HEK293 (cell line): ENCODE data around the gene RDM1.

Experiments
- BCL11A ChIP-seq: fragments of 450-650 bp; formaldehyde crosslinking; IDR thresholded peaks from 2 replicates; pipeline ENCODE4 v1.5.1; 2016; ENCODE audit warnings: low read depth, missing biosample characterization, missing genetic modification characterization
- FEZF1 ChIP-seq: fragments of 450-650 bp; formaldehyde crosslinking; IDR thresholded peaks from 2 replicates; pipeline ENCODE4 v1.5.1; 2016; ENCODE audit warnings: missing biosample characterization, missing genetic modification characterization
- GLIS2 ChIP-seq: fragments of 450-650 bp; formaldehyde crosslinking; IDR thresholded peaks from 2 replicates; pipeline ENCODE4 v1.5.1; 2016; ENCODE audit warnings: missing biosample characterization, missing genetic modification characterization
- MYNN ChIP-seq: fragments of 450-650 bp; formaldehyde crosslinking; IDR thresholded peaks from 2 replicates; pipeline ENCODE4 v1.5.1; 2016; ENCODE audit warnings: missing biosample characterization, missing genetic modification characterization, borderline replicate concordance
- SCRT2 ChIP-seq: fragments of 450-650 bp; formaldehyde crosslinking; IDR thresholded peaks from 2 replicates; pipeline ENCODE4 v1.5.1; 2016; ENCODE audit warnings: missing biosample characterization, missing genetic modification characterization
- YY1 ChIP-seq: fragments of 450-650 bp; formaldehyde crosslinking; IDR thresholded peaks from 2 replicates; pipeline ENCODE4 v1.5.1; 2018; ENCODE audit warnings: missing biosample characterization, missing genetic modification characterization
- ZBTB20 ChIP-seq: fragments of 450-650 bp; formaldehyde crosslinking; IDR thresholded peaks from 2 replicates; pipeline ENCODE4 v1.5.1; 2016; ENCODE audit warnings: missing biosample characterization, missing genetic modification characterization
- ZNF169 ChIP-seq: fragments of 450-650 bp; formaldehyde crosslinking; IDR thresholded peaks from 2 replicates; pipeline ENCODE4 v1.5.1; 2016; ENCODE audit warnings: missing biosample characterization, missing genetic modification characterization
- ZNF354C ChIP-seq: fragments of 450-650 bp; formaldehyde crosslinking; IDR thresholded peaks from 2 replicates; pipeline ENCODE4 v1.5.1; 2016; ENCODE audit warnings: missing biosample characterization, missing genetic modification characterization, low read depth, borderline replicate concordance
- ZNF366 ChIP-seq: fragments of 450-650 bp; formaldehyde crosslinking; conservative IDR thresholded peaks from 2 replicates; pipeline ENCODE4 v1.5.1; 2016; ENCODE audit warnings: missing biosample characterization, missing genetic modification characterization
- ZNF555 ChIP-seq: fragments of 450-650 bp; formaldehyde crosslinking; conservative IDR thresholded peaks from 2 replicates; pipeline ENCODE4 v1.5.1; 2017; ENCODE audit warnings: missing biosample characterization, mild to moderate bottlenecking, missing genetic modification characterization, inconsistent platforms
- ZNF585B ChIP-seq: fragments of 450-650 bp; formaldehyde crosslinking; IDR thresholded peaks from 2 replicates; pipeline ENCODE4 v1.5.1; 2016; ENCODE audit warnings: missing biosample characterization, missing genetic modification characterization
- ZNF623 ChIP-seq: fragments of 450-650 bp; formaldehyde crosslinking; IDR thresholded peaks from 2 replicates; pipeline ENCODE4 v1.5.1; 2016; ENCODE audit warnings: missing biosample characterization, missing genetic modification characterization
- ZNF776 ChIP-seq: fragments of 450-650 bp; formaldehyde crosslinking; IDR thresholded peaks from 2 replicates; pipeline ENCODE4 v1.5.0; 2017; ENCODE audit warnings: missing biosample characterization, missing genetic modification characterization, borderline replicate concordance
- ZNF830 ChIP-seq: fragments of 450-650 bp; IDR thresholded peaks from 2 replicates; pipeline ENCODE4 v1.5.0; 2018; ENCODE audit warnings: missing biosample characterization, missing genetic modification characterization, low read depth, mild to moderate bottlenecking, moderate library complexity
- TF ChIP-seq, protein P1 (sequence below): fragments of 450-650 bp; formaldehyde crosslinking; IDR thresholded peaks from 2 replicates; pipeline ENCODE4 v1.5.1; 2016; ENCODE audit warnings: missing biosample characterization, missing genetic modification characterization, low read depth
- TF ChIP-seq, protein P2 (sequence below): fragments of 450-650 bp; formaldehyde crosslinking; IDR thresholded peaks from 2 replicates; pipeline ENCODE4 v1.5.1; 2016; ENCODE audit warnings: missing biosample characterization, missing genetic modification characterization
- TF ChIP-seq, protein P3 (sequence below): fragments of 450-650 bp; formaldehyde crosslinking; IDR thresholded peaks from 2 replicates; pipeline ENCODE4 v1.5.0; 2017; ENCODE audit warnings: missing biosample characterization, missing genetic modification characterization, borderline replicate concordance
- TF ChIP-seq, protein P4 (sequence below): fragments of 450-650 bp; formaldehyde crosslinking; IDR thresholded peaks from 2 replicates; pipeline ENCODE4 v1.5.1; 2017; ENCODE audit warnings: missing biosample characterization, missing genetic modification characterization
- TF ChIP-seq, protein P5 (sequence below): fragments of 450-650 bp; formaldehyde crosslinking; IDR thresholded peaks from 2 replicates; pipeline ENCODE4 v1.5.1; 2017; ENCODE audit warnings: missing biosample characterization, missing genetic modification characterization
- TF ChIP-seq, protein P6 (sequence below): fragments of 450-650 bp; IDR thresholded peaks from 2 replicates; pipeline ENCODE4 v1.5.1; 2018; ENCODE audit warnings: missing biosample characterization, mild to moderate bottlenecking, missing genetic modification characterization

The RDM1 gene

DNA sequence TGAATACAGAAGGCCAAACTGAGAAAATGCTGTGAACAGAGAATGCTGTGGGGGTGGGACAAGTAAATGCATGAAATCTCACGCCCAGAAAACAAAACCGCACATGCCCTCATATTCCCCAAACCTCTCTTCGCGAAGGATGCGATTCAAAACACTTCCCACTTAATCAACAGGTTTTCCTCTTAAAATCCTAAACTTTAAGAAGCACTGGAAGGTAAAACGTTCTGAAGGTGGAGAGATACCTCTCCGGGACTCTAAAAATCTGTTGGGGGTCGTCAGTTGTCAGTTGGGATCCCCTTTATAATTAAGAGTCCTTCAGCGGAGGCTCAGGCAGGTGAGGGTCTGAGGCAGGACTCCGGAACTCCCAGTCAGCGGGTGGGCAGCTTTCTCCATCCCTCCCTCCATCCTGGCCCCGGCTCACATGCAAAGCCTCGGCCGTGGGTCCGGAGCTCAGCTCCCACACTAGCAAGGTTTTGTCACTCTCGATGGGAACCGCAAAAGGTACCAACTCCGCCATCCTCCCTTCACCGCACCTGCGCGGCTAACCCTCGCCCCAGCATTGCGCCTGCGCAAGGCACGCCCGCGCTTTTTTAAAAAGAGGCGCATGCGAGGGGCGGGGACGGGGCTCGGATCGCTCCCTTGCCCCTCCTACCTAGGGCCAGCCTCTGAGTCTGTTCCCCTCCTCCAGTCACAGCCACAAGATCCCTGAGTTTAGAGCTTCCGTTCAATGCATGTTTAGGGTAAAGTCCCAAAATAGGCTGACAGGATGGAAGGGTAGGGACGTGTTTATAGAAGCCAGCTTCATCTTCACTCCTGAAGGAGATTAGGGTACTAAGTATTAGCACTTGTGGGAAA is at the start of gene RDM1 (continued):
- TF ChIP-seq ZNF555 (tag by site-specific recombination) (no peak), ZNF623 (no peak), ZNF366 (tag by site-specific recombination) (peak; percentile 63), ZNF830 (no peak), GLIS2 (no peak), MYNN (tag by site-specific recombination) (peak; percentile 98), ZNF169 (tag by site-specific recombination) (no peak), ZNF585B (tag by site-specific recombination) (no peak), FEZF1 (tag by site-specific recombination) (no peak), YY1 (tag by site-specific recombination) (no peak), BCL11A (tag by site-specific recombination) (no peak), ZBTB20 (tag by site-specific recombination) (peak; percentile 49), SCRT2 (tag by site-specific recombination) (peak; percentile 95), ZNF776 (no peak), ZNF354C (tag by site-specific recombination) (no peak)
- TF ChIP-seq, protein P1, sequence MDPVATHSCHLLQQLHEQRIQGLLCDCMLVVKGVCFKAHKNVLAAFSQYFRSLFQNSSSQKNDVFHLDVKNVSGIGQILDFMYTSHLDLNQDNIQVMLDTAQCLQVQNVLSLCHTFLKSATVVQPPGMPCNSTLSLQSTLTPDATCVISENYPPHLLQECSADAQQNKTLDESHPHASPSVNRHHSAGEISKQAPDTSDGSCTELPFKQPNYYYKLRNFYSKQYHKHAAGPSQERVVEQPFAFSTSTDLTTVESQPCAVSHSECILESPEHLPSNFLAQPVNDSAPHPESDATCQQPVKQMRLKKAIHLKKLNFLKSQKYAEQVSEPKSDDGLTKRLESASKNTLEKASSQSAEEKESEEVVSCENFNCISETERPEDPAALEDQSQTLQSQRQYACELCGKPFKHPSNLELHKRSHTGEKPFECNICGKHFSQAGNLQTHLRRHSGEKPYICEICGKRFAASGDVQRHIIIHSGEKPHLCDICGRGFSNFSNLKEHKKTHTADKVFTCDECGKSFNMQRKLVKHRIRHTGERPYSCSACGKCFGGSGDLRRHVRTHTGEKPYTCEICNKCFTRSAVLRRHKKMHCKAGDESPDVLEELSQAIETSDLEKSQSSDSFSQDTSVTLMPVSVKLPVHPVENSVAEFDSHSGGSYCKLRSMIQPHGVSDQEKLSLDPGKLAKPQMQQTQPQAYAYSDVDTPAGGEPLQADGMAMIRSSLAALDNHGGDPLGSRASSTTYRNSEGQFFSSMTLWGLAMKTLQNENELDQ = no peak
- TF ChIP-seq, protein P2, sequence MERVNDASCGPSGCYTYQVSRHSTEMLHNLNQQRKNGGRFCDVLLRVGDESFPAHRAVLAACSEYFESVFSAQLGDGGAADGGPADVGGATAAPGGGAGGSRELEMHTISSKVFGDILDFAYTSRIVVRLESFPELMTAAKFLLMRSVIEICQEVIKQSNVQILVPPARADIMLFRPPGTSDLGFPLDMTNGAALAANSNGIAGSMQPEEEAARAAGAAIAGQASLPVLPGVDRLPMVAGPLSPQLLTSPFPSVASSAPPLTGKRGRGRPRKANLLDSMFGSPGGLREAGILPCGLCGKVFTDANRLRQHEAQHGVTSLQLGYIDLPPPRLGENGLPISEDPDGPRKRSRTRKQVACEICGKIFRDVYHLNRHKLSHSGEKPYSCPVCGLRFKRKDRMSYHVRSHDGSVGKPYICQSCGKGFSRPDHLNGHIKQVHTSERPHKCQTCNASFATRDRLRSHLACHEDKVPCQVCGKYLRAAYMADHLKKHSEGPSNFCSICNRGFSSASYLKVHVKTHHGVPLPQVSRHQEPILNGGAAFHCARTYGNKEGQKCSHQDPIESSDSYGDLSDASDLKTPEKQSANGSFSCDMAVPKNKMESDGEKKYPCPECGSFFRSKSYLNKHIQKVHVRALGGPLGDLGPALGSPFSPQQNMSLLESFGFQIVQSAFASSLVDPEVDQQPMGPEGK (tag by site-specific recombination) = no peak
- TF ChIP-seq, protein P3, sequence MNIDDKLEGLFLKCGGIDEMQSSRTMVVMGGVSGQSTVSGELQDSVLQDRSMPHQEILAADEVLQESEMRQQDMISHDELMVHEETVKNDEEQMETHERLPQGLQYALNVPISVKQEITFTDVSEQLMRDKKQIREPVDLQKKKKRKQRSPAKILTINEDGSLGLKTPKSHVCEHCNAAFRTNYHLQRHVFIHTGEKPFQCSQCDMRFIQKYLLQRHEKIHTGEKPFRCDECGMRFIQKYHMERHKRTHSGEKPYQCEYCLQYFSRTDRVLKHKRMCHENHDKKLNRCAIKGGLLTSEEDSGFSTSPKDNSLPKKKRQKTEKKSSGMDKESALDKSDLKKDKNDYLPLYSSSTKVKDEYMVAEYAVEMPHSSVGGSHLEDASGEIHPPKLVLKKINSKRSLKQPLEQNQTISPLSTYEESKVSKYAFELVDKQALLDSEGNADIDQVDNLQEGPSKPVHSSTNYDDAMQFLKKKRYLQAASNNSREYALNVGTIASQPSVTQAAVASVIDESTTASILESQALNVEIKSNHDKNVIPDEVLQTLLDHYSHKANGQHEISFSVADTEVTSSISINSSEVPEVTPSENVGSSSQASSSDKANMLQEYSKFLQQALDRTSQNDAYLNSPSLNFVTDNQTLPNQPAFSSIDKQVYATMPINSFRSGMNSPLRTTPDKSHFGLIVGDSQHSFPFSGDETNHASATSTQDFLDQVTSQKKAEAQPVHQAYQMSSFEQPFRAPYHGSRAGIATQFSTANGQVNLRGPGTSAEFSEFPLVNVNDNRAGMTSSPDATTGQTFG (tag by site-specific recombination) = no peak
- TF ChIP-seq, protein P4, sequence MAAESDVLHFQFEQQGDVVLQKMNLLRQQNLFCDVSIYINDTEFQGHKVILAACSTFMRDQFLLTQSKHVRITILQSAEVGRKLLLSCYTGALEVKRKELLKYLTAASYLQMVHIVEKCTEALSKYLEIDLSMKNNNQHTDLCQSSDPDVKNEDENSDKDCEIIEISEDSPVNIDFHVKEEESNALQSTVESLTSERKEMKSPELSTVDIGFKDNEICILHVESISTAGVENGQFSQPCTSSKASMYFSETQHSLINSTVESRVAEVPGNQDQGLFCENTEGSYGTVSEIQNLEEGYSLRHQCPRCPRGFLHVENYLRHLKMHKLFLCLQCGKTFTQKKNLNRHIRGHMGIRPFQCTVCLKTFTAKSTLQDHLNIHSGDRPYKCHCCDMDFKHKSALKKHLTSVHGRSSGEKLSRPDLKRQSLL (tag by site-specific recombination) = no peak
- TF ChIP-seq, protein P5, sequence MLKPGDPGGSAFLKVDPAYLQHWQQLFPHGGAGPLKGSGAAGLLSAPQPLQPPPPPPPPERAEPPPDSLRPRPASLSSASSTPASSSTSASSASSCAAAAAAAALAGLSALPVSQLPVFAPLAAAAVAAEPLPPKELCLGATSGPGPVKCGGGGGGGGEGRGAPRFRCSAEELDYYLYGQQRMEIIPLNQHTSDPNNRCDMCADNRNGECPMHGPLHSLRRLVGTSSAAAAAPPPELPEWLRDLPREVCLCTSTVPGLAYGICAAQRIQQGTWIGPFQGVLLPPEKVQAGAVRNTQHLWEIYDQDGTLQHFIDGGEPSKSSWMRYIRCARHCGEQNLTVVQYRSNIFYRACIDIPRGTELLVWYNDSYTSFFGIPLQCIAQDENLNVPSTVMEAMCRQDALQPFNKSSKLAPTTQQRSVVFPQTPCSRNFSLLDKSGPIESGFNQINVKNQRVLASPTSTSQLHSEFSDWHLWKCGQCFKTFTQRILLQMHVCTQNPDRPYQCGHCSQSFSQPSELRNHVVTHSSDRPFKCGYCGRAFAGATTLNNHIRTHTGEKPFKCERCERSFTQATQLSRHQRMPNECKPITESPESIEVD (tag by site-specific recombination) = no peak
- TF ChIP-seq, protein P6, sequence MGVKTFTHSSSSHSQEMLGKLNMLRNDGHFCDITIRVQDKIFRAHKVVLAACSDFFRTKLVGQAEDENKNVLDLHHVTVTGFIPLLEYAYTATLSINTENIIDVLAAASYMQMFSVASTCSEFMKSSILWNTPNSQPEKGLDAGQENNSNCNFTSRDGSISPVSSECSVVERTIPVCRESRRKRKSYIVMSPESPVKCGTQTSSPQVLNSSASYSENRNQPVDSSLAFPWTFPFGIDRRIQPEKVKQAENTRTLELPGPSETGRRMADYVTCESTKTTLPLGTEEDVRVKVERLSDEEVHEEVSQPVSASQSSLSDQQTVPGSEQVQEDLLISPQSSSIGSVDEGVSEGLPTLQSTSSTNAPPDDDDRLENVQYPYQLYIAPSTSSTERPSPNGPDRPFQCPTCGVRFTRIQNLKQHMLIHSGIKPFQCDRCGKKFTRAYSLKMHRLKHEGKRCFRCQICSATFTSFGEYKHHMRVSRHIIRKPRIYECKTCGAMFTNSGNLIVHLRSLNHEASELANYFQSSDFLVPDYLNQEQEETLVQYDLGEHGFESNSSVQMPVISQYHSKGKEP = 0 out of 2 replicates have a peak, but pooled peaks have one; percentile 20
